GM12873 (cell line): ENCODE results near the gene PRKCH.

Experiments
- CTCF ChIP-seq: IDR thresholded peaks from 2 replicates; pipeline ENCODE4 v1.5.1; 2012; ENCODE audit warnings: low read depth, mild to moderate bottlenecking, moderate library complexity, low read length, control low read depth; ENCODE audit not compliant: insufficient read depth; ENCODE audit errors: missing control alignments

PRKCH gene

GRCh38 chr14:61556455-61556854 is 235.1 kb downstream of the PRKCH start:
- no peak for TF ChIP-seq CTCF

DNA sequence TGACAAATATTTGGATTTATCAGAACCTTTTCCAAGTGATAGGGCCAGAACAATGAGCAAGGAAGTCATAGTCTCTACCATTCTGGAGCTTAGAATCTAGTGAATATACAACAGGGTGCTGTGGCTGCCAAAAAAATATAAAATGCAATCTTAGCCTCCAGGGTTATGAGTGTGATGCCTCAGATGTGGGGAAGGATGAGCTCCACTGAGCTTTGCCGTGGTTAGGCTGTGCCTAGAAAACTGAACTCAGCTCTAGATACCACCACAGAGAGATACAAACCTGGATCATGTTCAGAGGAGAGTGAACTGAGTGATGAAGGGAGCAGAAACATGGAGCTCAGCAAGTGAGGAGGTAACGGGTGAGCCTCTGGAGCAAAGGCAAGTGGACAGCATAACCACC is 235.9 kb downstream of the PRKCH start:
- no peak for TF ChIP-seq CTCF

DNA sequence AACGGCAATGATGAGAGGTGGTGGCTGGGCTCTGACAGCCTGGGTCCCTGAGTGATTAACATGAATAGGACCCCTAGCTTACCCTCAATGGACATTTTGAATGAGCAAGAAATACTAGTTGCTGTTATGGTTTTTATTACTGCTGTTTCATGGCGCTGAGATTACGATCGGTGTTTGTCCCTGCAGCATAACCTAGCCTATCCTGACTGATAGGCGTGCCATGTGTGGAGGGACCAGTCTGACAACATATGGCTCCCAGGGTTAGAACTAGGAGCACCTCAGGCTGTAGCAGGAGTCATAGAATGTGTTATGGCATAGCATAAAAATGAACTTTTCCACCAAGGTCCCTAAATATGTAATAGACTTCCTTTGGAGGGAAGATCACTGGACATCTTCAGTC is 236.5 kb downstream of the PRKCH start:
- no peak for TF ChIP-seq CTCF

DNA sequence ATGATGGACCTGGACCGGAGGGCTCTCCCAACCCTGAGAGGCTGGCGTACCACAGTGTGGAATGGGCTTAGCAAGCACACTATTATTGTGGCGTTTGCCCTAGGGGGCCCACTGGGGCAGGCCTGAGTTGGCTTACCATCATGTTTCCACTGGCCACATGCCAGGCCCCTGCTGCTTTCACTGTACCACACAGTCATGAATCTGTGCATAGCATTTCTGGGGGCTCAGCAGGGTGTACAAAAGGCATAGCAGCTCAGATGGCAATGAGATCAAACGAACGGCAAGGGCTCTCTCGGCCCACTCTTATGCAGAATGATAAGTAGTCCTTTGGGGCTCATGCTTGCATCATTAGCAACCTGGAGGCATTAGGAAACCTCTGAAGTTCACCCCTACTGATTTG is 236.9 kb downstream of the PRKCH start:
- no peak for TF ChIP-seq CTCF

- no peak for TF ChIP-seq CTCF
Measured at GRCh38 chr14:61559641-61560201, 238.3 kb downstream of the PRKCH start.

- TF ChIP-seq CTCF = no peak
Measured at GRCh38 chr14:61560323-61560722, 238.9 kb downstream of the PRKCH start.

DNA sequence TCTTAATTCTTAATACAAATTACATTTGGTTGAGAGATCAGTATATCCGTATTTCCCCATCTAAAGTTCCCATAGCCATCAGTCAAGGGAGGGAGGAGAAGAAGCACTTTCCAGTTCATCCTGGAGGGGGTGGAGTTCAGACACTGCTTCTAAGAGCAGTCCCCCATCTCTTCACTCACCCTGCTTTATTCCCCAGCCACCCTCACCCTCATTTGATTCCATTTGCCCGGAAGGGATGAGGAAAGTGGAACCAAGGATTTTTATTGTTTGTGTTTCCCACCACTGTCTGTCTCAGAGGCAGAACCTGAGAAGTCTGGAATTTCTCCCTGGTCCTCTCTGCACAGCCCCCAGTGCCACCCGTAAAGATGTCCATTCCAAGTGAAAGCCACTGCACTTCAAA is 239.7 kb downstream of the PRKCH start:
- TF ChIP-seq CTCF = no peak
